ENCODE results near the gene VASP.

VASP gene

GRCh38 chr19:45467456-45468158, 39.7 kb upstream of the VASP start, which contains the start of gene FOSB:
FOSB (plus strand) TSS chr19:45467996; CDS start chr19:45468587, 591 bp downstream.
- ATAC-seq = peak; percentile 6; the same call in 1 of the 3 replicates
- TF ChIP-seq ZNF70 (CRISPR knock-in tag; IDR thresholded peaks at IDR 0.05) (no peak), GLIS3 (CRISPR knock-in tag; IDR thresholded peaks at IDR 0.05) (no peak), TOX (CRISPR knock-in tag; IDR thresholded peaks at IDR 0.05; ENCODE audit: borderline replicate concordance) (peak; percentile 60; the same call in 1 of the 2 replicates), PATZ1 (CRISPR knock-in tag; IDR thresholded peaks at IDR 0.05; ENCODE audit: borderline replicate concordance) (0 out of 2 replicates have a peak, but pooled peaks have one; percentile 22), ZFP30 (CRISPR knock-in tag; IDR thresholded peaks at IDR 0.05) (no peak), RARB (CRISPR knock-in tag; IDR thresholded peaks at IDR 0.05) (peak; percentile 76; the same call in 1 of the 2 replicates)

- TF ChIP-seq CSRNP3 (CRISPR knock-in tag; IDR thresholded peaks at IDR 0.05) = 0 out of 2 replicates have a peak, but pooled peaks have one; percentile 17
- no peak for TF ChIP-seq TCF4 (CRISPR knock-in tag; IDR thresholded peaks at IDR 0.05; ENCODE audit: borderline replicate concordance)
- TF ChIP-seq PPARA (CRISPR knock-in tag; IDR thresholded peaks at IDR 0.05; ENCODE audit: borderline replicate concordance) = no peak
- 0 out of 2 replicates have a peak, but pooled peaks have one; percentile 43 for TF ChIP-seq CREB5 (CRISPR knock-in tag; IDR thresholded peaks at IDR 0.05; ENCODE audit: low read depth)
- TF ChIP-seq PATZ1 (CRISPR knock-in tag; IDR thresholded peaks at IDR 0.05; ENCODE audit: borderline replicate concordance) = 0 out of 2 replicates have a peak, but pooled peaks have one; percentile 69
- ATAC-seq = no peak
Measured at GRCh38 chr19:45468159-45468651, 39.1 kb upstream of the VASP start.

- TF ChIP-seq RARB (CRISPR knock-in tag; IDR thresholded peaks at IDR 0.05) (0 out of 2 replicates have a peak, but pooled peaks have one; percentile 48), ZNF8 (CRISPR knock-in tag; IDR thresholded peaks at IDR 0.05) (0 out of 2 replicates have a peak, but pooled peaks have one; percentile 43), CSDC2 (CRISPR knock-in tag; IDR thresholded peaks at IDR 0.05) (0 out of 2 replicates have a peak, but pooled peaks have one; percentile 85), GLIS3 (CRISPR knock-in tag; IDR thresholded peaks at IDR 0.05) (no peak)
- peak; percentile 30 for ATAC-seq
Measured at GRCh38 chr19:45468803-45469131, 38.5 kb upstream of the VASP start.

GRCh38 chr19:45469132-45469944, 37.9 kb upstream of the VASP start:
- peak; percentile 55 for ATAC-seq
- TF ChIP-seq TSHZ2 (CRISPR knock-in tag; IDR thresholded peaks at IDR 0.05) = no peak
- TF ChIP-seq CSDC2 (CRISPR knock-in tag; IDR thresholded peaks at IDR 0.05) = no peak; the same call in 1 of the 2 replicates
- TF ChIP-seq TCF4 (CRISPR knock-in tag; IDR thresholded peaks at IDR 0.05; ENCODE audit: borderline replicate concordance) = no peak
- TF ChIP-seq ZNF8 (CRISPR knock-in tag; IDR thresholded peaks at IDR 0.05) = no peak
- TF ChIP-seq RARB (CRISPR knock-in tag; IDR thresholded peaks at IDR 0.05) = no peak
- TF ChIP-seq CREB5 (CRISPR knock-in tag; IDR thresholded peaks at IDR 0.05; ENCODE audit: low read depth) = no peak; the same call in 1 of the 2 replicates
- no peak for TF ChIP-seq OSR1 (CRISPR knock-in tag; IDR thresholded peaks at IDR 0.05)
- TF ChIP-seq PATZ1 (CRISPR knock-in tag; IDR thresholded peaks at IDR 0.05; ENCODE audit: borderline replicate concordance) = no peak; the same call in 1 of the 2 replicates
- peak; percentile 79; the same call in 1 of the 2 replicates for TF ChIP-seq TOX (CRISPR knock-in tag; IDR thresholded peaks at IDR 0.05; ENCODE audit: borderline replicate concordance)
- no peak for TF ChIP-seq ARNTL (CRISPR knock-in tag; IDR thresholded peaks at IDR 0.05; ENCODE audit: borderline replicate concordance, low read depth)
- TF ChIP-seq ESRRG (CRISPR knock-in tag; IDR thresholded peaks at IDR 0.05) = peak; percentile 74; the same call in 1 of the 2 replicates

Measured in SK-N-SH treated with all-trans-retinoic acid at 6 μM for 48 hours (cell line).